OCI-LY1 (cell line): ENCODE measurements around the gene FBLN2.

Source experiments
- CTCF ChIP-seq: fragments of 200-600 bp; sonication (generic), shearing (Covaris generic); IDR thresholded peaks from 2 replicates; pipeline ENCODE4 v1.5.1; 2017; ENCODE audit warnings: mild to moderate bottlenecking, antibody characterized with exemption, low read length, moderate library complexity, mixed read lengths
- EZH2 ChIP-seq: fragments of 200-600 bp; sonication (generic), shearing (Covaris generic); IDR thresholded peaks from 2 replicates; pipeline ENCODE4 v1.8.0; 2017; ENCODE audit warnings: borderline replicate concordance, mixed run types, mild to moderate bottlenecking, antibody characterized with exemption, low read length, moderate library complexity, mixed read lengths

GRCh38 chr3:13594146-13594545, 45.2 kb downstream of the FBLN2 start:
- TF ChIP-seq EZH2 (no peak), CTCF (no peak)
